Caco-2 (cell line): Measurements from ENCODE around the gene ESPNL. TPM values are rescaled to one million over a fixed set of nuclear protein-coding genes. Genes with fewer than 3 reads are reported as not detected.

Experiments
- BruUV-seq: library from RNA; stranded (reverse); fragments of 400-500 nt; replicated peaks from 2 replicates; lab custom pipeline; 2021; lab: Mats Ljungman, UMichigan
- CTCF ChIA-PET: fragments of 300-600 bp; sonication (Branson Sonifier 250); formaldehyde crosslinking; loops from one replicate; lab custom pipeline; 2022; ENCODE audit warnings: antibody characterized with exemption; lab: Charles Lee
- POLR2A ChIA-PET: fragments of 300-600 bp; sonication (Branson Sonifier 250); formaldehyde crosslinking; loops from one replicate; lab custom pipeline; 2022; ENCODE audit warnings: antibody characterized with exemption; lab: Charles Lee
- DNase-seq, 2 experiments: peaks; one replicate each; pipeline versions ENCODE4 v3.0.0 to v3.0.0-alpha.2; 2020 to 2022
- H3K27me3 ChIP-seq: replicated peaks from 2 replicates; pipeline ENCODE4 v1.6.0; 2011; ENCODE audit warnings: low read length; ENCODE audit not compliant: control insufficient read depth, insufficient read depth
- H3K36me3 ChIP-seq: 2 replicates; pipeline ENCODE4 v1.5.1; 2011; ENCODE audit warnings: low read length; ENCODE audit not compliant: control insufficient read depth, insufficient read depth
- H3K4me1 ChIP-seq: fragments of 250-450 bp; sonication (Bioruptor Pico); 2 replicates; pipeline ENCODE4 v1.5.1; 2020; ENCODE audit warnings: mild to moderate bottlenecking
- H3K4me3 ChIP-seq: 2 replicates; pipeline ENCODE4 v1.5.1; 2011; ENCODE audit warnings: low read depth, mild to moderate bottlenecking, control low read depth, low read length
- H3K9me3 ChIP-seq: fragments of 250-450 bp; sonication (Bioruptor Pico); 2 replicates; pipeline ENCODE4 v1.5.1; 2020; ENCODE audit warnings: mild to moderate bottlenecking, moderate library complexity
- H3K27ac Mint-ChIP-seq: one replicate; pipeline ENCODE4 v1.8.0; 2022; ENCODE audit warnings: mixed read lengths; ENCODE audit not compliant: unreplicated experiment
- H3K27me3 Mint-ChIP-seq: one replicate; pipeline ENCODE4 v1.8.0; 2022; ENCODE audit warnings: mixed read lengths; ENCODE audit not compliant: insufficient read depth, unreplicated experiment
- H3K36me3 Mint-ChIP-seq: one replicate; pipeline ENCODE4 v1.8.0; 2022; ENCODE audit warnings: mild to moderate bottlenecking, mixed read lengths; ENCODE audit not compliant: insufficient read depth, unreplicated experiment
- H3K4me1 Mint-ChIP-seq: one replicate; pipeline ENCODE4 v1.8.0; 2022; ENCODE audit warnings: low read depth, mixed read lengths; ENCODE audit not compliant: unreplicated experiment
- H3K4me3 Mint-ChIP-seq: one replicate; pipeline ENCODE4 v1.8.0; 2022; ENCODE audit warnings: mild to moderate bottlenecking, moderate library complexity, mixed read lengths; ENCODE audit not compliant: unreplicated experiment
- H3K9me3 Mint-ChIP-seq: one replicate; pipeline ENCODE4 v1.8.0; 2022; ENCODE audit warnings: mixed read lengths; ENCODE audit not compliant: unreplicated experiment
- CTCF ChIP-seq, 2 experiments: fragments of 200-600 bp in 1 of 2; IDR thresholded peaks; 1 replicate in 1 of 2; 2 replicates in 1 of 2; pipeline versions ENCODE4 v1.5.1 to v1.8.0; 2011 to 2022; ENCODE audit warnings: antibody characterized with exemption in 1 of 2, control low read depth in 1 of 2, inconsistent platforms in 1 of 2, low read depth in 1 of 2, low read length in 1 of 2, mild to moderate bottlenecking in 1 of 2, moderate library complexity in 1 of 2; ENCODE audit not compliant: insufficient read depth in 1 of 2, severe bottlenecking in 1 of 2, unreplicated experiment in 1 of 2
- intact Hi-C: fragments of 100-400 bp; cut with micrococcal nuclease; formaldehyde crosslinking; loops from one replicate; pipeline ENCODE4 v1.10.0; 2022; ENCODE audit not compliant: unreplicated experiment
- total RNA-seq: library from RNA; stranded (reverse); gene quantifications from 2 replicates; pipeline ENCODE4 v1.2.3, GENCODE V29; 2022

Gene ESPNL
- total RNA-seq, 1 experiment from 2014 or later: not detected

- Mint-ChIP-seq H3K4me3 (no peak overlapping the region), H3K4me1 (no peaks in the 10 kb centered on the region), H3K27ac (no peak overlapping the region), H3K36me3 (peaks cover 6% of the 10 kb centered on the region), H3K9me3 (no peaks in the 10 kb centered on the region), H3K27me3 (no peaks in the 10 kb centered on the region)
- TF ChIP-seq CTCF (IDR thresholded peaks at IDR 0.05; ENCODE audit: insufficient read depth in 1 of 2, low read depth in 1 of 2, low read length in 1 of 2, severe bottlenecking in 1 of 2, unreplicated experiment in 1 of 2): no peak
- no peaks in the 10 kb centered on the region for H3K36me3 ChIP-seq
- BruUV-seq: no TSS peak
- intact Hi-C loops: no loop called here
- H3K4me1 ChIP-seq: no peaks in the 10 kb centered on the region
- H3K9me3 ChIP-seq: no peaks in the 10 kb centered on the region
- no peak for DNase-seq
- no peaks in the 10 kb centered on the region for H3K27me3 ChIP-seq
- no peak overlapping the region for H3K4me3 ChIP-seq
- ChIA-PET CTCF (no interaction called here), POLR2A (no interaction called here)
These were observed 1.0 kb upstream of the ESPNL start for GRCh38 chr2:238098901-238099713.

- TF ChIP-seq CTCF (IDR thresholded peaks at IDR 0.05; ENCODE audit: insufficient read depth in 1 of 2, low read depth in 1 of 2, low read length in 1 of 2, severe bottlenecking in 1 of 2, unreplicated experiment in 1 of 2): no peak
- intact Hi-C loops: no loop called here
- no peak overlapping the region for H3K4me3 Mint-ChIP-seq
- no peaks in the 10 kb centered on the region for H3K36me3 ChIP-seq
- H3K4me1 ChIP-seq: no peaks in the 10 kb centered on the region
- H3K9me3 ChIP-seq: no peaks in the 10 kb centered on the region
- no peak overlapping the region for H3K4me3 ChIP-seq
- H3K27me3 Mint-ChIP-seq: no peaks in the 10 kb centered on the region
- no TSS peak for BruUV-seq
- no peaks in the 10 kb centered on the region for H3K9me3 Mint-ChIP-seq
- ChIA-PET POLR2A (no interaction called here), CTCF (no interaction called here)
- no peak for DNase-seq
- no peaks in the 10 kb centered on the region for H3K4me1 Mint-ChIP-seq
- H3K27ac Mint-ChIP-seq: no peak overlapping the region
- no peaks in the 10 kb centered on the region for H3K27me3 ChIP-seq
- peaks cover 6% of the 10 kb centered on the region for H3K36me3 Mint-ChIP-seq
These were observed 459 bp upstream of the ESPNL start for GRCh38 chr2:238099714-238100048.

- DNase-seq: no peak
- Histone ChIP-seq H3K4me3 (no peak overlapping the region), H3K9me3 (no peaks in the 10 kb centered on the region), H3K27me3 (no peaks in the 10 kb centered on the region), H3K4me1 (no peaks in the 10 kb centered on the region), H3K36me3 (no peaks in the 10 kb centered on the region)
- H3K27me3 Mint-ChIP-seq: no peaks in the 10 kb centered on the region
- no peak overlapping the region for H3K27ac Mint-ChIP-seq
- ChIA-PET POLR2A (no interaction called here), CTCF (no interaction called here)
- H3K36me3 Mint-ChIP-seq: peaks cover 6% of the 10 kb centered on the region
- H3K4me3 Mint-ChIP-seq: no peak overlapping the region
- no peaks in the 10 kb centered on the region for H3K4me1 Mint-ChIP-seq
- no peaks in the 10 kb centered on the region for H3K9me3 Mint-ChIP-seq
- BruUV-seq: no TSS peak
- intact Hi-C loops: no loop called here
- no peak for TF ChIP-seq CTCF (IDR thresholded peaks at IDR 0.05; ENCODE audit: insufficient read depth in 1 of 2, low read depth in 1 of 2, low read length in 1 of 2, severe bottlenecking in 1 of 2, unreplicated experiment in 1 of 2)
These were observed 956 bp downstream of the ESPNL start for GRCh38 chr2:238100821-238101771.
